SU-DHL-6 (cell line): Measurements from ENCODE around the gene SELE.
"Not testable (repeated sequence)": the region's sequence is repeated elsewhere in the genome, so short reads cannot be mapped to it uniquely, and the experiment has no call there.

Source experiments
- H2AFZ ChIP-seq: fragments of 200-600 bp; sonication (generic); 2 replicates; pipeline ENCODE4 v1.6.1; 2014; ENCODE audit warnings: low read depth, mild to moderate bottlenecking, moderate library complexity, mixed read lengths, antibody characterized with exemption, low read length; ENCODE audit not compliant: severe bottlenecking
- H3F3A ChIP-seq: fragments of 200-600 bp; shearing (Covaris generic); 2 replicates; pipeline ENCODE4 v1.6.0; 2016; ENCODE audit warnings: antibody characterized with exemption, mild to moderate bottlenecking; ENCODE audit not compliant: insufficient read depth
- H3K27ac ChIP-seq: fragments of 200-600 bp; sonication (generic); 2 replicates; pipeline ENCODE4 v1.5.1; 2016; ENCODE audit warnings: low read depth, mild to moderate bottlenecking, low read length, moderate library complexity, mixed read lengths
- H3K27me3 ChIP-seq: fragments of 200-600 bp; sonication (generic), shearing (Covaris generic); 2 replicates; pipeline ENCODE4 v1.6.0; 2014; ENCODE audit warnings: mild to moderate bottlenecking, low read length
- H3K36me3 ChIP-seq: fragments of 200-600 bp; sonication (generic); 2 replicates; pipeline ENCODE4 v1.6.1; 2014; ENCODE audit warnings: mild to moderate bottlenecking, low read length, mixed read lengths
- H3K4me2 ChIP-seq: fragments of 300-600, 200-600 bp; shearing (Covaris generic), sonication (generic); 2 replicates; pipeline ENCODE4 v1.6.0; 2014; ENCODE audit warnings: low read length, low read depth, mild to moderate bottlenecking; ENCODE audit not compliant: poor library complexity, severe bottlenecking
- H3K4me3 ChIP-seq: fragments of 200-600 bp; sonication (generic); 2 replicates; pipeline ENCODE4 v1.5.1; 2014; ENCODE audit warnings: antibody characterized with exemption, low read length, mild to moderate bottlenecking, mixed read lengths; ENCODE audit not compliant: insufficient read depth, poor library complexity, severe bottlenecking
- H3K79me2 ChIP-seq: fragments of 200-600 bp; sonication (generic); 2 replicates; pipeline ENCODE4 v1.6.1; 2014; ENCODE audit warnings: mild to moderate bottlenecking, low read length, moderate library complexity; ENCODE audit not compliant: insufficient read depth
- H3K9ac ChIP-seq: fragments of 200-600 bp; sonication (generic); 2 replicates; pipeline ENCODE4 v1.7.0; 2014; ENCODE audit warnings: mild to moderate bottlenecking, low read length
- H3K9me2 ChIP-seq: fragments of 200-600 bp; sonication (generic); replicated peaks from 2 replicates; pipeline ENCODE4 v1.6.1; 2014; ENCODE audit warnings: low read length; ENCODE audit not compliant: insufficient read depth
- H3K9me3 ChIP-seq: fragments of 200-600 bp; sonication (generic); 2 replicates; pipeline ENCODE4 v1.6.1; 2014; ENCODE audit warnings: low read length, mixed read lengths; ENCODE audit not compliant: insufficient read depth
- H4K20me1 ChIP-seq: fragments of 200-600 bp; sonication (generic); 2 replicates; pipeline ENCODE4 v1.6.1; 2014; ENCODE audit warnings: low read depth, mild to moderate bottlenecking, antibody characterized with exemption, low read length, moderate library complexity, mixed read lengths
- EZH2phosphoT487 ChIP-seq: fragments of 200-600 bp; sonication (generic), shearing (Covaris generic); conservative IDR thresholded peaks from 2 replicates; pipeline ENCODE4 v1.6.1; 2018; ENCODE audit warnings: mild to moderate bottlenecking, antibody characterized with exemption, low read length, moderate library complexity, mixed read lengths
- TF ChIP-seq, protein P1 (sequence below): fragments of 200-600 bp; sonication (generic); IDR thresholded peaks from one replicate; pipeline ENCODE4 v1.5.1; 2017; ENCODE audit warnings: antibody characterized with exemption, mild to moderate bottlenecking, low read length, moderate library complexity; ENCODE audit not compliant: insufficient read depth, poor library complexity, severe bottlenecking

Gene SELE

DNA sequence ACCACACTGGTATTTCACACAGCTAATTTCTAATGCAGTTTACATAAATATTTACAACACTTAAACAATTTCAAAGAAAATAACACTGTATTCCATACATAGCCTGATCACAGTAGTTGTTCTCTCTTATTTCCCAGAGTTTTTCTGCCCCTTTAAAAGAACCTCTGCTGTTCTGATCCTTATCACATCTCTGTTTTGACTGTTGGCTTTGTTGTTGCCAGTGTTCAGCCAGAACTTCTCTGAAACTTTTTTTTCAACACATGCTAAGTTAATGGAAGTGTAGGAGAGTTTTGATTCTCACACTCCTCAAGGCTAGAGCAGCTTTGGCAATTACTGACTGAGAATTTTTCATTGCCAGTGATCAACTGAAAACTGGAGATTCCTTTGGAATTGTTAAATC is 11.1 kb downstream of the SELE start:
- Histone ChIP-seq H3K4me2 (no peak overlapping the region), H2AFZ (no peak overlapping the region)
- TF ChIP-seq, protein P1, sequence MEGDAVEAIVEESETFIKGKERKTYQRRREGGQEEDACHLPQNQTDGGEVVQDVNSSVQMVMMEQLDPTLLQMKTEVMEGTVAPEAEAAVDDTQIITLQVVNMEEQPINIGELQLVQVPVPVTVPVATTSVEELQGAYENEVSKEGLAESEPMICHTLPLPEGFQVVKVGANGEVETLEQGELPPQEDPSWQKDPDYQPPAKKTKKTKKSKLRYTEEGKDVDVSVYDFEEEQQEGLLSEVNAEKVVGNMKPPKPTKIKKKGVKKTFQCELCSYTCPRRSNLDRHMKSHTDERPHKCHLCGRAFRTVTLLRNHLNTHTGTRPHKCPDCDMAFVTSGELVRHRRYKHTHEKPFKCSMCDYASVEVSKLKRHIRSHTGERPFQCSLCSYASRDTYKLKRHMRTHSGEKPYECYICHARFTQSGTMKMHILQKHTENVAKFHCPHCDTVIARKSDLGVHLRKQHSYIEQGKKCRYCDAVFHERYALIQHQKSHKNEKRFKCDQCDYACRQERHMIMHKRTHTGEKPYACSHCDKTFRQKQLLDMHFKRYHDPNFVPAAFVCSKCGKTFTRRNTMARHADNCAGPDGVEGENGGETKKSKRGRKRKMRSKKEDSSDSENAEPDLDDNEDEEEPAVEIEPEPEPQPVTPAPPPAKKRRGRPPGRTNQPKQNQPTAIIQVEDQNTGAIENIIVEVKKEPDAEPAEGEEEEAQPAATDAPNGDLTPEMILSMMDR: no peak
- no peak for TF ChIP-seq EZH2phosphoT487

DNA sequence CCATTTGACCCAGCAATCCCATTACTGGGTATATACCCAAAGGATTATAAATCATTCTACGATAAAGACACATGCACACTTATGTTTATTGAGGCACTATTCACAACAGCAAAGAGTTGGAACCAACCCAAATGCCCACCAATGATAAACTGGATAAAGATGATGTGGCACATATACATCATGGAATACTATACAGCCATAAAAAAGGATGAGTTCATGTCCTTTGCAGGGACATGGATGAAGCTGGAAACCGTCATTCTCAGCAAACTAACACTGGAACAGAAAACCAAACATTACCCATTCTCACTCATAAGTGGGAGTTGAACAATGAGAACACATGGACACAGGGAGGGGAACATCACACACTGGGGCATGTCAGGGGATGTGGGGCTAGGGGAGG is 18.8 kb downstream of the SELE start:
- H3F3A ChIP-seq, H3K9me2 ChIP-seq, H3K36me3 ChIP-seq, H3K4me2 ChIP-seq, H3K27me3 ChIP-seq, H2AFZ ChIP-seq, H3K4me3 ChIP-seq, H3K27ac ChIP-seq, H3K9ac ChIP-seq, H4K20me1 ChIP-seq, H3K9me3 ChIP-seq, H3K79me2 ChIP-seq: not testable (repeated sequence)

More for the DNA sequence above, 11.1 kb downstream of the SELE start:
- Histone ChIP-seq H3K27ac (no peak overlapping the region), H3K4me3 (no peak overlapping the region), H3K36me3 (no peaks in the 10 kb centered on the region), H3K9ac (no peak overlapping the region), H3K9me2 (no peaks in the 10 kb centered on the region), H4K20me1 (no peaks in the 10 kb centered on the region), H3K9me3 (no peaks in the 10 kb centered on the region), H3F3A (no peaks in the 10 kb centered on the region), H3K79me2 (no peaks in the 10 kb centered on the region), H3K27me3 (no peaks in the 10 kb centered on the region)

DNA sequence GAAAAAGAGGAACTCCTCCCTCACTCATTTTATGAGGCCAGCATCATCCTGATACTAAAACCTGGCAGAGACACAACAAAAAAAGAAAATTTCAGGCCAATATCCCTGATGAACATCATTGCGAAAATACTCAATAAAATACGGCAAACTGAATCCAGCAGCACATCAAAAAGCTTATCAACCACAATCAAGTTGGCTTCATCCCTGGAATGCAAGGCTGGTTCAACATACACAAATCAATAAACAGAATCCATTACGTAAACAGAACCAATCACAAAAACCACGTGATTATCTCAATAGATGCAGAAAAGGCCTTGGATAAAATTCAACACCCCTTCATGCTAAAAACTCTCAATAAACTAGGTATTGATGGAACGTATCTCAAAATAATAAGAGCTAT is 20.8 kb downstream of the SELE start:
- H3K9me3 ChIP-seq, H3K79me2 ChIP-seq, H2AFZ ChIP-seq, H3K9ac ChIP-seq, H3K4me2 ChIP-seq, H3K27me3 ChIP-seq, H3K36me3 ChIP-seq, H3K4me3 ChIP-seq, H4K20me1 ChIP-seq, H3F3A ChIP-seq, H3K9me2 ChIP-seq, H3K27ac ChIP-seq: not testable (repeated sequence)

DNA sequence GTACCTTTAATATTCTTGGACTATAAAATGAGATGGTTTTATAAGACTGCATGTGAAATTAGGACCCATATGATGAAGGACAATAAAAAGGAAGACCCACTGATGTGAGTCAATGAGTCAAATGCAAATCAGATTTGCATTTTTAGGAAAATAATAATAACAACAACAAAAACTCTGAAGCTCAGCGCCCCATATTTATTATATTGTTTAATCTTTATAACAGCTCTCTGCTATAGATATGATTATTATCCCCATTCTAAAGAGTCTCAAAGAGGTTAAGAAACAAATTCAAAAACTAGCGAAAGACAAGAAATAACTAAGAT is 21.6 kb downstream of the SELE start:
- H4K20me1 ChIP-seq: no peaks in the 10 kb centered on the region
- peak overlapping the region; percentile 99 for H2AFZ ChIP-seq
- TF ChIP-seq EZH2phosphoT487: no peak
- TF ChIP-seq, protein P1: no peak
- no peak overlapping the region for H3K27ac ChIP-seq
- no peak overlapping the region for H3K9ac ChIP-seq
- H3F3A ChIP-seq: no peaks in the 10 kb centered on the region
- H3K27me3 ChIP-seq: no peaks in the 10 kb centered on the region
- H3K4me2 ChIP-seq: peak overlapping the region; percentile 71
- H3K9me2 ChIP-seq: no peaks in the 10 kb centered on the region
- H3K4me3 ChIP-seq: no peak overlapping the region
- H3K9me3 ChIP-seq: no peaks in the 10 kb centered on the region
- H3K79me2 ChIP-seq: no peaks in the 10 kb centered on the region
- no peaks in the 10 kb centered on the region; the same call in 1 of the 2 replicates for H3K36me3 ChIP-seq
